PC-3 (cell line): ENCODE measurements around the gene SP3.

Source experiments
- CTCF ChIP-seq: fragments of 300-600 bp; sonication (generic); conservative IDR thresholded peaks from 2 replicates; pipeline ENCODE4 v1.5.1; 2017; ENCODE audit warnings: antibody characterized with exemption, low read depth, mild to moderate bottlenecking, low read length
- EZH2 ChIP-seq: fragments of 300-600 bp; sonication (generic); IDR thresholded peaks from one replicate; pipeline ENCODE4 v1.6.1; 2017; ENCODE audit warnings: antibody characterized with exemption, mild to moderate bottlenecking, low read length; ENCODE audit not compliant: unreplicated experiment
- EZH2phosphoT487 ChIP-seq: fragments of 300-600 bp; sonication (generic); IDR thresholded peaks from 2 replicates; pipeline ENCODE4 v1.6.1; 2018; ENCODE audit warnings: mild to moderate bottlenecking, antibody characterized with exemption, low read length, borderline replicate concordance

GRCh38 chr2:173898178-173898668, 67.0 kb downstream of the SP3 start:
- TF ChIP-seq CTCF: no peak
- no peak for TF ChIP-seq EZH2
- no peak for TF ChIP-seq EZH2phosphoT487
